ENCODE measurements around the gene BAD.
"Not testable (repeated sequence)": the region's sequence is repeated elsewhere in the genome, so short reads cannot be mapped to it uniquely, and the experiment has no call there.

The BAD gene

GRCh38 chr11:64324692-64325469 lies 40.4 kb upstream of the BAD start:
- TF ChIP-seq CTCF (IDR thresholded peaks at IDR 0.05; ENCODE audit: low read depth, low read length, missing control alignments), result no peak
- no peak for DNase-seq (ENCODE audit: extremely low read depth, low read depth)
- H3K4me3 ChIP-seq (replicated peaks; ENCODE audit: low read depth, low read length), result no peak overlapping the region

GRCh38 chr11:64323984-64324383 lies 39.5 kb upstream of the BAD start:
- not testable (repeated sequence) for H3K4me3 ChIP-seq (replicated peaks; ENCODE audit: low read depth, low read length); DNase-seq (ENCODE audit: extremely low read depth, low read depth)

GRCh38 chr11:64323373-64323772 lies 38.9 kb upstream of the BAD start:
- TF ChIP-seq CTCF (IDR thresholded peaks at IDR 0.05; ENCODE audit: low read depth, low read length, missing control alignments), result no peak
- H3K4me3 ChIP-seq (replicated peaks; ENCODE audit: low read depth, low read length), result no peak overlapping the region
- DNase-seq (ENCODE audit: extremely low read depth, low read depth), result no peak

GRCh38 chr11:64322925-64323260 lies 38.4 kb upstream of the BAD start:
- no peak for TF ChIP-seq CTCF (IDR thresholded peaks at IDR 0.05; ENCODE audit: low read depth, low read length, missing control alignments)
- DNase-seq (ENCODE audit: extremely low read depth, low read depth), result no peak
- H3K4me3 ChIP-seq (replicated peaks; ENCODE audit: low read depth, low read length), result no peak overlapping the region

- no peak for TF ChIP-seq CTCF (IDR thresholded peaks at IDR 0.05; ENCODE audit: low read depth, low read length, missing control alignments)
- no peak overlapping the region for H3K4me3 ChIP-seq (replicated peaks; ENCODE audit: low read depth, low read length)
- DNase-seq (ENCODE audit: extremely low read depth, low read depth), result no peak
Measured at GRCh38 chr11:64321533-64321932, 37.1 kb upstream of the BAD start.

GRCh38 chr11:64321026-64321425 lies 36.6 kb upstream of the BAD start:
- DNase-seq (ENCODE audit: extremely low read depth, low read depth), result no peak
- H3K4me3 ChIP-seq (replicated peaks; ENCODE audit: low read depth, low read length), result no peak overlapping the region
- TF ChIP-seq CTCF (IDR thresholded peaks at IDR 0.05; ENCODE audit: low read depth, low read length, missing control alignments), result no peak

GRCh38 chr11:64320556-64320955 lies 36.1 kb upstream of the BAD start:
- no peak overlapping the region for H3K4me3 ChIP-seq (replicated peaks; ENCODE audit: low read depth, low read length)
- DNase-seq (ENCODE audit: extremely low read depth, low read depth), result no peak
- no peak for TF ChIP-seq CTCF (IDR thresholded peaks at IDR 0.05; ENCODE audit: low read depth, low read length, missing control alignments)

Measured in HFF-Myc (cell line).